Measurements from ENCODE around the gene GZMM. TPM values are rescaled to one million over a fixed set of nuclear protein-coding genes. Genes with fewer than 3 reads are reported as not detected.

The GZMM gene
- total RNA-seq, 2 experiments from 2014 or later: 41.6 to 46.3 TPM

DNA sequence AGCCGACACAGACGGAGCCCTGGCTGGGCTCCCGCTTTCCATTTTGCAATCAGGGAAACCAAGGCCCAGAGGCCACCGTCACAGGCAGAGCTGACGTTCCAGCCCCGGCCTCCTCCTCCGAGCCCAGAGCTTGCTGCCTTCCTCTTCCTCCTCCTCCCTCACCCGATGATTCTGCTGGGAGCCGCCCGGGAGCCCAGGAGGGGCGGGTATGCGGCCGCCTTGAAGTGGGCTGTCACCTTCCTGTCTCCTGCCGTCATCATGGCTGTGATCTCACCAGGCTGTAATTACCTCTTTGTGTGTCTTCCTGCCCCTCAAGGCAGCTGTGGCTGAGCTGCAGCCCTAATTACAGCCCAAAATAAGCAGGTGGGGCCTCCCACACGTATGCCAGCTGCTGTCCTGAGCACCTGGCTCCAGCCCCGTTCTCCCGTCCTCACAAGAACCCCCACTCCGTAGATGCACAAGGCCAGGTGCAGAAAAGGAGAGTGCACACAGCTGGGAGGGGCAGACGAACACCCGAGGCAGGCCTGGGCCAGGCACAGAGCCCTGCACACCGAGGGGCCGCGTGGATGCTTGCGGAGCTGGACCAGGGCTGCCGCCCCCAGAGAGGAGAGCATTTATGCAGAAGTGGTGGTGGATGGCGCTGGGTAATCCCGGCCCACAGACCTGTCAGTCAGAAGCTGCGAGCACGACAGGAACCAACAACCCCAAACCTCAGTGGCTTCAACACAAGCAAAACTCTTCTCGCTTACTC lies 32.6 kb upstream of the GZMM start:
- Histone ChIP-seq H3K27me3 (ENCODE audit: control insufficient read depth in 1 of 2, insufficient read depth in 2 of 2, low read length in 2 of 2) (no peaks in the 10 kb centered on the region), H3K36me3 (ENCODE audit: insufficient read depth, low read length) (peaks cover 12% of the 10 kb centered on the region), H3K9me3 (ENCODE audit: control insufficient read depth in 1 of 2, insufficient read depth in 1 of 2, low read length in 2 of 2) (peaks cover 0 to 6% of the 10 kb centered on the region in 2 experiments), H3K4me1 (ENCODE audit: insufficient read depth, low read length) (peaks cover 81% of the 10 kb centered on the region), H3K27ac (ENCODE audit: low read depth in 1 of 2, low read length in 2 of 2) (peak overlapping the region; percentile 95 to 97), H3K4me3 (ENCODE audit: low read length) (peak overlapping the region; percentile 50)
- H3K36me3 Mint-ChIP-seq (ENCODE audit: low read depth): peaks cover 17% of the 10 kb centered on the region
- ChIA-PET POLR2A (interaction anchor here (0.7 to 3.7 kb wide), 15 partner anchors 9 to 1141 kb away, joined by 3 to 75 read pairs (median 5); partner anchors contain the start of genes BSG, CDC34, MED16 and PTBP1), CTCF (interaction anchor here (0.7 to 2.3 kb wide), 26 partner anchors 8 to 244 kb away, joined by 3 to 58 read pairs (median 7); partner anchors contain the start of genes BSG, C2CD4C, CDC34 and MADCAM1)
- H3K27me3 Mint-ChIP-seq: no peaks in the 10 kb centered on the region
- peak; percentile 59 for ATAC-seq (ENCODE audit: poor library complexity)
- H3K27ac Mint-ChIP-seq: peak overlapping the region; percentile 94
- peak; percentile 74 to 97 (median 85) for DNase-seq
- H3K4me1 Mint-ChIP-seq (ENCODE audit: low read depth): peaks cover 44% of the 10 kb centered on the region
- intact Hi-C loops (cut with DNase I, micrococcal nuclease): loop anchor here (1.0 to 2.0 kb wide), 3 partner anchors 20 to 61 kb away; partner anchors contain the start of genes CDC34 (in 2 of the 2) and BSG (in 1 of the 2)
- H3K4me3 Mint-ChIP-seq: peak overlapping the region; percentile 90
- H3K9me3 Mint-ChIP-seq: no peaks in the 10 kb centered on the region
- TF ChIP-seq, protein P1, sequence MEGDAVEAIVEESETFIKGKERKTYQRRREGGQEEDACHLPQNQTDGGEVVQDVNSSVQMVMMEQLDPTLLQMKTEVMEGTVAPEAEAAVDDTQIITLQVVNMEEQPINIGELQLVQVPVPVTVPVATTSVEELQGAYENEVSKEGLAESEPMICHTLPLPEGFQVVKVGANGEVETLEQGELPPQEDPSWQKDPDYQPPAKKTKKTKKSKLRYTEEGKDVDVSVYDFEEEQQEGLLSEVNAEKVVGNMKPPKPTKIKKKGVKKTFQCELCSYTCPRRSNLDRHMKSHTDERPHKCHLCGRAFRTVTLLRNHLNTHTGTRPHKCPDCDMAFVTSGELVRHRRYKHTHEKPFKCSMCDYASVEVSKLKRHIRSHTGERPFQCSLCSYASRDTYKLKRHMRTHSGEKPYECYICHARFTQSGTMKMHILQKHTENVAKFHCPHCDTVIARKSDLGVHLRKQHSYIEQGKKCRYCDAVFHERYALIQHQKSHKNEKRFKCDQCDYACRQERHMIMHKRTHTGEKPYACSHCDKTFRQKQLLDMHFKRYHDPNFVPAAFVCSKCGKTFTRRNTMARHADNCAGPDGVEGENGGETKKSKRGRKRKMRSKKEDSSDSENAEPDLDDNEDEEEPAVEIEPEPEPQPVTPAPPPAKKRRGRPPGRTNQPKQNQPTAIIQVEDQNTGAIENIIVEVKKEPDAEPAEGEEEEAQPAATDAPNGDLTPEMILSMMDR (IDR thresholded peaks at IDR 0.05): no peak

DNA sequence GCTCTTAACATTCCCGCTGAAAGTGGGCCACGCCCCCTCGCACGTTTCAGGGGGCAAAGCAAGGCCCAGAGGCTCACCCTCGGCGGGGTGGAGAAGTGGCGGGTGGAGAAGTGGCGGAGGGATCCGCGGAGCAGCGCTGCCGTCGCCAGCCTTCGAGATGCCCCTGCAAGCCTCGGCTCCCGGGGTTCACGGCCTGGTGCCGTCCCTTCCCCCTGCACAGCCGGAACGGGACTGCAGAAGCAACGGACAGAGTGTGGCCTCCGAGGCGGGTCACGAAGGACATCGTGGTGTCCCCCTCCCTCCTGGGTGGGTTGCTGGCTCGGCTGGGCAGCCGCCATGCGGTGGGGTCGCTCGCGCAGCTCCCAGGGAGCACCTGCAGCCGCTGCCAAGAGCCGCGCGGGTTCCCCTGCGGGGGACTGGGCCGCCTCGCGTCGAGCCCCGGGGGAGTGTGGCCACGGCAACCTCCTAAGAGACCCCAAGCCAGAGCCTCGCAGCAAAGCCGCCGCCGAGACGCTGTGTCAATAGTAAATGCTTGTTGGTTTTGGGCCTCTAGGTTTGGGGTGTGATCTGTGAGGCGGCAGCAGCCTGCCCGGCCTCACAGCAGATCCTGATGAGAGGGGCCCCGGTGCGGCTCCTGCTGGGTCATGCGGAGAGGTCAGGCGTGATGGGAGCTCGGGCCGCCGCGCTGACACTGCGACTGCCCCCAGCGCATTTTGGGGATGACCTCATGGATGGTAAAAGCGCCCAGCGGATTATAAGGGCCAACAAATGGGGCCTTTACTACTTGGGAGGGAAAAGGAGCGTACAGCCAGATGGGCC lies 31.1 kb upstream of the GZMM start:
- Mint-ChIP-seq H3K4me3 (no peak overlapping the region), H3K27ac (peak overlapping the region; percentile 94), H3K4me1 (ENCODE audit: low read depth) (peaks cover 40% of the 10 kb centered on the region), H3K27me3 (no peaks in the 10 kb centered on the region), H3K36me3 (ENCODE audit: low read depth) (peaks cover 11% of the 10 kb centered on the region), H3K9me3 (no peaks in the 10 kb centered on the region)
- peak overlapping the region; percentile 95 to 97 for H3K27ac ChIP-seq (ENCODE audit: low read depth in 1 of 2, low read length in 2 of 2)
- TF ChIP-seq, protein P1 (IDR thresholded peaks at IDR 0.05): no peak
- peaks cover 0 to 6% of the 10 kb centered on the region in 2 experiments for H3K9me3 ChIP-seq (ENCODE audit: control insufficient read depth in 1 of 2, insufficient read depth in 1 of 2, low read length in 2 of 2)
- intact Hi-C loops (cut with DNase I, micrococcal nuclease): no loop called here
- peaks cover 12% of the 10 kb centered on the region for H3K36me3 ChIP-seq (ENCODE audit: insufficient read depth, low read length)
- no peaks in the 10 kb centered on the region for H3K27me3 ChIP-seq (ENCODE audit: control insufficient read depth in 1 of 2, insufficient read depth in 2 of 2, low read length in 2 of 2)
- ChIA-PET CTCF (no interaction called here), POLR2A (interaction anchor here (3.7 kb wide), 1 partner anchor 8 kb away, joined by 35 read pairs; no protein-coding TSS in a partner anchor)
- peak in 1 of 14 experiments; percentile 62 for DNase-seq
- H3K4me1 ChIP-seq (ENCODE audit: insufficient read depth, low read length): peaks cover 74% of the 10 kb centered on the region
- H3K4me3 ChIP-seq (ENCODE audit: low read length): no peak overlapping the region
- no peak for ATAC-seq (ENCODE audit: poor library complexity)

DNA sequence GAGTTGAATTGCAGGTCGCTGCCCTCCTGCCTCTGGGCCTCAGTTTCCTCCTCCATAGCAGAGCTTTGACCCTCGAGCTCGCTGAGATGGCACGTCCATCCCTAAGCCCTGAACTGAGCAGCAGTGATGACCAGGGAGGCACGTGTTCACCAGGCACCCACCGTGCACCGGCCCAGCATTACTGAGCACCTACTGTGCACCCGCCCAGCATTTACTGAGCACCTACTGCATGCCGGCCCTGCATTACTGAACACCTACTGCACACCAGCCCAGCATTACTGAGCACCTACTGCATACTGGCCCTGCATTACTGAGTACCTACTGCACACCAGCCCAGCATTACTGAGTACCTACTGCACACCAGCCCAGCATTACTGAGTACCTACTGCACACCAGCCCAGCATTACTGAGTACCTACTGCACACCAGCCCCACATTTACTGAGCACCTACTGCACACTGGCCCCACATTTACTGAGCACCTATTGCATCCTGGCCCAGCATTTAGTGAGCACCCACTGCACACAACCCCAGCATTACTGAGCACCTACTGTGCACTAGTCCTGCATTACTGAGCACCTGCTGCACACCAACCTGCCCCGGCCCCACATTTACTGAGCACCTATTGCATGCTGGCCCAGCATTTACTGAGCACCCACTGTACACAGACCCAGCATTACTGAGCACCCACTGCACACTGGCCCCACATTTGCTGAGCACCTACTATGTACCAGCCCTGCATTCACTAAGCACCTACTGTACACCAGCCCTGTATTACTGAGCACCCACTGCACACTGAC lies 30.3 kb upstream of the GZMM start:
- H3K27me3 ChIP-seq (ENCODE audit: control insufficient read depth in 1 of 2, insufficient read depth in 2 of 2, low read length in 2 of 2): no peaks in the 10 kb centered on the region
- H3K27ac ChIP-seq (ENCODE audit: low read depth in 1 of 2, low read length in 2 of 2): peak overlapping the region in 1 of 2 donors; percentile 97
- peaks cover 69% of the 10 kb centered on the region for H3K4me1 ChIP-seq (ENCODE audit: insufficient read depth, low read length)
- Mint-ChIP-seq H3K4me3 (no peak overlapping the region), H3K36me3 (ENCODE audit: low read depth) (peaks cover 7% of the 10 kb centered on the region), H3K9me3 (no peaks in the 10 kb centered on the region), H3K27me3 (no peaks in the 10 kb centered on the region), H3K4me1 (ENCODE audit: low read depth) (peaks cover 33% of the 10 kb centered on the region), H3K27ac (peak overlapping the region; percentile 82)
- POLR2A ChIA-PET: no interaction called here
- CTCF ChIA-PET: no interaction called here
- H3K4me3 ChIP-seq (ENCODE audit: low read length): no peak overlapping the region
- DNase-seq (peak in 1 of 14 experiments; percentile 37), ATAC-seq (ENCODE audit: poor library complexity) (no peak)
- H3K9me3 ChIP-seq (ENCODE audit: control insufficient read depth in 1 of 2, insufficient read depth in 1 of 2, low read length in 2 of 2): peaks cover 0 to 6% of the 10 kb centered on the region in 2 experiments
- peaks cover 12% of the 10 kb centered on the region for H3K36me3 ChIP-seq (ENCODE audit: insufficient read depth, low read length)
- TF ChIP-seq, protein P1 (IDR thresholded peaks at IDR 0.05): no peak
- intact Hi-C loops (cut with DNase I, micrococcal nuclease): no loop called here

All from CD4-positive, alpha-beta T cell (primary cell).